ENCODE measurements around the gene CHCHD3.

GRCh38 chr7:132738254-132738653 is 343.6 kb downstream of the CHCHD3 start:
- TF ChIP-seq, protein P1, sequence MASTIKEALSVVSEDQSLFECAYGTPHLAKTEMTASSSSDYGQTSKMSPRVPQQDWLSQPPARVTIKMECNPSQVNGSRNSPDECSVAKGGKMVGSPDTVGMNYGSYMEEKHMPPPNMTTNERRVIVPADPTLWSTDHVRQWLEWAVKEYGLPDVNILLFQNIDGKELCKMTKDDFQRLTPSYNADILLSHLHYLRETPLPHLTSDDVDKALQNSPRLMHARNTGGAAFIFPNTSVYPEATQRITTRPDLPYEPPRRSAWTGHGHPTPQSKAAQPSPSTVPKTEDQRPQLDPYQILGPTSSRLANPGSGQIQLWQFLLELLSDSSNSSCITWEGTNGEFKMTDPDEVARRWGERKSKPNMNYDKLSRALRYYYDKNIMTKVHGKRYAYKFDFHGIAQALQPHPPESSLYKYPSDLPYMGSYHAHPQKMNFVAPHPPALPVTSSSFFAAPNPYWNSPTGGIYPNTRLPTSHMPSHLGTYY (CRISPR knock-in tag; IDR thresholded peaks at IDR 0.05) = no peak
- TF ChIP-seq ZBTB43 (CRISPR knock-in tag; IDR thresholded peaks at IDR 0.05) (no peak), FOXP1 (CRISPR knock-in tag; IDR thresholded peaks at IDR 0.05; ENCODE audit: borderline replicate concordance) (no peak)

All from WTC11 (cell line).